HG03196 (cell line): Measurements from ENCODE around the gene ETFA.

ENCODE experiments used
- ATAC-seq: cut with Tn5 transposase; IDR thresholded peaks from one replicate; pipeline ENCODE4 v1.9.1; 2021; ENCODE audit not compliant: unreplicated experiment

ETFA gene

GRCh38 chr15:76176487-76177085, 134.7 kb downstream of the ETFA start:
- ATAC-seq: no peak

DNA sequence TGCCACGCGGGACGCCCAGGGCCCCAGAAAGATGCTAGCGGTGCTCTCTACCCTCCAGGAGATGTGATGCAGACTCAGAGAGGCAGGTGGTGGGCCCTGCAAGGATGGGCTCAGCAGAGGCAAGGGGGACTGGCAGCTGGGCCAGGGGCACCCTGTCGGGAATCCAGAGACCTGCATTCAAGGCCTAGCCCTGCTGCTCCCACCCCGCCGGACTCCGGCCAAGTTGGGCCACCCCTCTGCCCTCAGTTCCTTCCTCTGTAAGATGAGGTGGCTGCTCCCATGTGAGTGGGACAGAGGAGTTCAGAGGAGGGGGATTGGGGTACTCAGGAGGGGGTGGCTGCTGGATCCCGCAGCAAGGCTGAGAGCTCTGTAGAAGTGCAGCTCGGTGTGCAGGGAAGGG, 135.2 kb downstream of the ETFA start:
- no peak for ATAC-seq

GRCh38 chr15:76175442-76175841, 135.8 kb downstream of the ETFA start:
- no peak for ATAC-seq

DNA sequence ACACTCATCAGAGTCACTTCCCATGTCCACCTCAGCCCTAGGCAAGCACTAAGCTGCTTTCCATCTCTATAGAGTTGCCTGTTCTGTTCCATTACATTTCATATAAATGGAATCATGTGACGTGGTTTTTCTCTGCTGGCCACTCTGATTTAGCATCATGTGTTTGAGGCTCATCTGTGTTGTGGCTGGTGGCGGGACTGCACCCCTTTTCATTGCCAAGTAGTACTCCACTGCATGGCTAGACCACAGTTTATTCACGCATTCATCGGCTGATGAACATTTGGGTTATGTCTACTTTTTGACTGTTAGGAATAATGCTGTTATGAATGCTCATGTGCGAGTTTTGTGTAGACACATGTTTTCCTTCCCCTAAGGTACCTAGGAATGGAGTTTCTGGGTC, 136.6 kb downstream of the ETFA start:
- no peak for ATAC-seq

- no peak for ATAC-seq
Measured at GRCh38 chr15:76173317-76173834, 137.9 kb downstream of the ETFA start.

DNA sequence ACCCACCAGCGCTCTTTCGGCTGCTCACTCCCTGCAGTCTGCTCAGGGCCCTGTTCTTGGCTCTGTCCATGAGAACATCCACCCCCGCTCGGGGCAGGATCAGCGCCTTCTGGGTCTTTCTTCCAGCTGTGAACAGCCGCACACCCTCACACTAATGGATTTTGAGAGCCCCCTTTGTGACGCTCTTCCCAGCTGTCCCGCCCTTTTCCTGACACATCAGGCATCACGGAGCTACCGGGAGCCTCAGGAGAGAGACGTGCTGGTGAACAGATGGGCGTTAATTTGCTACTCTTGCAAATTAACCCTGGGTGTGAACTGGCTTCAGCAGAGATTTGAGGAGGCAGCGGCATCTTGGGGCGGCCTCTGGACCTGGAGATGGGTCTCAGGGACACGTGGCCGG, 138.5 kb downstream of the ETFA start:
- ATAC-seq: no peak

DNA sequence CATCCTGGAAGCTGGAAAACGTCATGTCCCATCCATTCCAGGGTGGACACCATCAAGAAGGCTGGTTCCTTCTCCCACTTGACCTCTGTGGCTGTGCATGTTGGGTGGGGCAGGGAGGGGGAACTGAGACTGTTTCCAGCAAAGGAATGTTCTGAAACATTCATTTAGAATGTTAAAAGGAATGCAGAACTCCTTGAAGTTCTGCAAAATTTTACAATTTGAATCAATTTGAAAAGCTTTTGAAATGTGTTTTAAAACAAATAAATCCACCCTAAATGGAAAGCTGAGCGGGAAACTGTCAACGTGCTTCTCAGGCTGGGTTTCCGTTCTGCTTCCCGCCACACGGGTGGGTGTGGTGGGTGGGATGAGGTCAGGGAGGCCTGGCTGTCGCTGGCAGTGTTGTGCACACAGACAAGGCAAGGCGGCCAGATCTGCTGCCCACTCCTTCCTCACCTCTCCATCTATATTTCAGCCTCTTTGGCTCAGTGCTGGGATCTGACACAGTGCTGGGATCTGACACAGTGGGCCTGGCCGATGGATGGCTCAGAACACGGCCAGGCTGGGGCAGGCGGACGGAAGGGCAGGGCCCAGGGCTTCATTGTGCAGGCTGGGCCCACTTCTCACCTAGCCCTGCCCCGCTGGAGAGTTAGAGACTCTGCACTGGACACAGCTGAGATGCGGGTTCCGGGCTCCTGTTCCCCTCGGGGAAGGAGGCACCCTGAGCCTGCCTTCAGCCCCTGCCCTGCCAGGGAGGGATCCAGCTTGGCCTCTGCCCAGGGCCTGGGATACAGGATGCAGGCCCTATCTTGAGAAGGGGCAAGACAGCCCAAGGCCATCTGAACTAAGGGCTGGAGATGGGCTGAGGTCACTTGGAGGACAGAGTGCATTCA, 141.1 kb downstream of the ETFA start:
- ATAC-seq: no peak

DNA sequence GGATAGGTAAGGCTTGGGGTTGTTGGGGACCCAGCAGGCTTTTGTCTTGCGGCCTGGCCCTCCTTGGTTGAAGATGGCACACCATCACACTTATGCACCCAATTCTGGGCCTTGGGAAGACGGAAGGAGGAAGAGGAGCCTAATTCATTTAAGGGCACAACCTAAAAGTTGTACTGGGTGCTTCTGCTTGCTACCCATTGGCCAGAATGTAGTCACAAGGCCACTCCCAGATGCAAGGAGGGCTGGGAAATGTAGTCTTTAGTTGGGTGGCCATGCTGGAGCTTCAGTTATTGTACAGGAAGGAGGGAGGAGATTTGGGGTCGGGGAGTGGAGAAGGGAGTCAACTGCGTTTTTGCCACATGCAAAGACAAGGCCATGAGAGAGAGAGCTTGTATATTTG, 142.3 kb downstream of the ETFA start:
- no peak for ATAC-seq

- no peak for ATAC-seq
Measured at GRCh38 chr15:76168237-76168984, 142.9 kb downstream of the ETFA start.

- ATAC-seq: no peak
Measured at GRCh38 chr15:76165951-76166350, 145.3 kb downstream of the ETFA start.
